A549 treated with Mapracorat at 1 μM for 4 hours (cell line): ENCODE measurements around the gene KANK4. TPM values are rescaled to one million over a fixed set of nuclear protein-coding genes. Genes with fewer than 3 reads are reported as not detected.

Experiments used
- total RNA-seq: library from RNA; stranded (reverse); fragments of 200-300 nt; extraction: Qiagen RNA extraction; gene quantifications from 5 replicates; pipeline ENCODE4 v1.2.3, GENCODE V29; 2022

Gene KANK4
- 0.26 to 0.58 TPM (median 0.52 TPM) in 5 replicates for total RNA-seq

DNA sequence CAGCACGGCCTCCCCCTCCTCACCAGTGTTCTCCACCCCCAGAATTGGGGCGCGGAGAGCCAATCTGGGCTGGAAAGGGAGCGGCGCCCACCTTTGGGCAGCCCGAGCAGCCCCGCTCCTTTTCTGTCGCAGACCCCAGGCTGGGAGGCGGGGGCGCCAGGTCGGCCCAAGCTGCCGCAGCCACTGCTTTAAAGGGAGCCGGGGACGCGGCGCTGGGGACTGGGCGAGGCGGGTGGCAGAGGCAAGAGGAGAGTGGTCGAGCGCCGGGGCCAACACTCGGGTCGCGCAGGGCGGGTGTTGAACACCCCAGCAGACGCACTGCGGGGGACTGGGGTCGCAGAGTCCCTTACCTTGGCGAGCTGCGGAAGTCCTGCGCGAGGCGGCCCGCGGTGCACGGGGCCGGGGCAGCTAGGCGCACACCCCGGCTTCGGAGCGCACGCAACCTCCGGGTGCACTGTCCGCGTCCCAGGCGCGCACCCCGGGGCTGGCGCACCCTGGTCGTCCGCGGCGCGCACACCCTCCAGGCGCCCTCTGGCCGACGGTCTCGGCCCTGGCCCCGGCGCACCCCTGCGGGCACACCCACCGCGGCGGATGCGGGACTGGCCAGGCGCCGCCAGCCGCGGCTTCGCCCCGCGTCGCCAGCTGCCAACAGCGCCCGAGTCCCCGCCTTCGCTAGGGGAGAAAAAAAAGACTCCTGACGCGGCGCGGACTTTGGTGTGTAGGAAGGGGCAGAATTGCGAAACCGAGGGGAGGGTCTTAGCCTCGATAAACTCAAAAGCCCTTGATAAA lies at the start of gene KANK4:
Gene KANK4 (minus strand): TSS at position 679 of the 789 bp plus-strand sequence. CDS start 37,870 bp downstream, outside the sequence.

DNA sequence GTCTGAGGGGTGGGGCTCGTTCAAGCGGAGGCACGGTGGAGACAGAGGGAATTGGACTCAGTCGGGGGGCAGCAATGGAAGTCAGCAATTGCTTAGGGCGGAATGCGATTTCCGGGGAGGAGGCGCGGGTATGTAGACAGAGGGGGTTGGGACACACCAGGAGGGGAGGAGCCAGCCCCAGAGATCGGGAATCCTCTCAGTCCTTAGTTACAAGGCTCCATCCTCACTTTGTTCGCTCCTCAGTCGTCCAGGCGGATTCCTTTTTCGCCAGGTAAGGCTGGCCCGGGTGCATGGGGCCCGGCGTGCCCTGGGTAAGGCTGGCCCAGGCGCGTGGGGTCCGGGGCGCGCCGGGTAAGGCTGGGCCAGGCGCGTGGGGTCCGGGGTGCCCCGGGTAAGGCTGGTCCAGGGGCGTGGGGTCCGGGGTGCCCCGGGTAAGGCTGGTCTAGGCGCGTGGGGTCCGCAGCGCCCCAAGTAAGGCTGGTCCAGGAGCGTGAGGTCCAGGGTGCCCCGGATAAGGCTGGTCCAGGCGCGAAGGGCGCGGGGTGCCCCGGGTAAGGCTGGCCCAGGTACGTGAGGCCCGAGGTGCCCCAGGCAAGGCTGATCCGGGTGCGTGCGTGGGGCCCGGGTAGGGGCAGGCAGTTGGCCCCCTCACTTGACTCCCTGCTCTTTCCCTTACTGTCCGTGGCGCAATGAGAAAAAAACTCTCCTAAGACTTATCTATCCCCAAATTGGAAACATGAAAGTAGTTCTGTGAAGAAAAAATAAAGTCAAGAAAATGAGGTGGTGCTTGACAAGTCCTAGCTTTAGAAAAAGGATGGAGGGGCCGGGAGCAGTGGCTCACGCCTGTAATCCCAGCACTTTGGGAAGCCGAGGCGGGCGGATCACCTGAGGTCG lies 124.3 kb downstream of the KANK4 start, which contains the start of gene L1TD1:
Gene L1TD1 (plus strand): TSS at position 199 of the 894 bp plus-strand sequence. CDS start 11,780 bp downstream, outside the sequence.

Other genes starting within 250 kb of the KANK4 start
- gene L1TD1, start 124.6 kb downstream of the KANK4 start, total RNA-seq = not detected in 5 replicates
- gene USP1, start 117.6 kb upstream of the KANK4 start, total RNA-seq = 19.2 to 26.4 TPM (median 21.4 TPM) in 5 replicates